Stimulated activated CD8-positive, alpha-beta memory T cell treated with anti-CD3 and anti-CD28 coated beads, Interleukin-2, amount 100 ng/mL, for 48 hours (primary cell): ENCODE data around the gene FGF10.

Experiments
- DNase-seq, 2 donors: peaks; one replicate each; pipeline ENCODE4 v3.0.0-alpha.2; 2020; ENCODE audit warnings: low read depth in 2 of 2

FGF10 gene

DNA sequence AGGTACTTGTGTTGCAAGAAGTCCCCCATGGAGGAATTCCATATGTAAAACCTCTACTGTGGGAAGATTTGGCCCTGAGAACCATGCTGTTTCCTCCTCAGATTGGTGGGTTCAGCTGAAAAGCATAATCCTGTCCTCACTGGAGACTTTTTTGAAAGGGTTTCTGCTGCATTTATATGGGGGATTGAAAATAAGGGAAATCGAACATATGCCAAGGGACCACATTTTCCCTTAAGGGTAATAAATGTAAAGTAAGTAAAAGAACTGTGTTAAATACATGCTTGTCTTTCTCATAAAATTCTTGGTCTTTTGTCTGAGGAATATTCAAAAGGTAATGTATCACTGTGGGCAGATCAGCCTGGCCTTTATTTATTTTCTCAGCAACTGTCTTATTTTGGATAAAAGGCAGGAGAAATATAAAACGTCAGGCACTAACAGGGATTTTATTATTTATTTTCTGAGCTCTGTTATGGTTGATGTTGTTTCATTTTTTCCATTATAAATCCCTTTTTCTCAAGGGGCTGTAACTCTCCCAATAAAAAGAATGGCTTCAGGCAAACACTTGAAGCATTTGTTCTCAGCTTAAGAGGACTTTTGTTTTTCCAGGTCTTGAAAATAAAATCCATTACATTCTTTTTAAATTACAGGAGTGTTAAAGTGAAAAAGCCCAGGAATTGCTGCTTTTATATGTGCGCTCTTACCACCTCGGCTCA is 131.4 kb downstream of the FGF10 start:
- no peak for DNase-seq

DNA sequence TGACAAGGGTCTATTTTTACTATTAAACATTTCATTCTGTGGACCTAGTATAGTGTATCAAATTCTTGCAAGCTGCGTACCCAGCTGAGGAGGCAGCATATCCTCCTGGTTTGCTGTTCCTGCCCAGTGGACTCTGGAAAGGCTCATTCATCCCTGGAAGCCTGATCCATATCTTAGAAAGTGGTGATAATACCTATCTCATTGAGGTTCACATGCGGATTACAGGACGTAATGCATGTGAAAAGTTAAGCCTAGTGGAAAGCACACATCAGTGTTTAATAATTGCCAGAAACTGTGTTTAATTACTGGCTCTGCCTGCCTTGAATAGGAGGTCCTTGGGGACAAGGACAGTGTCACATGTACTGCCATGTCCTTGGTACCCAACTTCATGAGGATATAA is 132.0 kb downstream of the FGF10 start:
- no peak for DNase-seq
